HG03521 (cell line): ENCODE measurements around the gene SPARC.

Experiments
- ATAC-seq: cut with Tn5 transposase; IDR thresholded peaks from one replicate; pipeline ENCODE4 v1.9.1; 2021; ENCODE audit warnings: mild to moderate bottlenecking, moderate library complexity; ENCODE audit not compliant: unreplicated experiment

Gene SPARC

DNA sequence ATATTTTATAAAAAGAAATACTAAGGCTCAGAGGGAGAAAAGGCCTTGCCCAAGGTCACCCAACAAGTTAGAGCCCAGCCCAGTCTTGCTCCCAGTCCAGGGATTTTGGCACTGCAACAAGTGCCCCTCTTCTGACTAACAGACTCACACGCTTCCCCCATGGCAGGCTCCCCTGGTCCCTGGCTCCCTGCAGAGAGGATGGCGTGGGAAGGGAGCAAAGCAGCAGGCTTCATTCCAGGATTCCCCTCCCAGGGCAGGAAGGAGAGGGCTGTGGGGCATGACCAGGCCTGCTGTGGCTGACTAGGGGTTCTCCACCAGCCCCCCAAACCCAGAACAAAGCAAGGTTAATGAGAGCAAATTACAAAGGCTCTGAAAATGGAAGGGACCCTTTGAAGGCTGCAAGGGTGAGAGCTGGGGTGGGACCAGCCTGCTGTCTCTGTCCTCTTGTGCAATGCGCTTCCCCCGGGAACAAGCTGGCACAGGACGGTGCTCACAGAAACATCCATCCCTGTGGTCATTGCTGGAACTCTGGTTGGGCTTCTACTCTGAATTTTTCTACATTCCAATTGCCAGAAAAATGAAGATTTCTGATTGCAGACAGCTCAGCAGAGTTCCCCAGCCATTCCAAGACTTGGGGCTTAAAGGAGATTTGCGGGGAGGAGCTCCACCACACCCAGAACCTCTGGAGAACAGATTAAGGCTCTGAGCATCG is 58.4 kb downstream of the SPARC start:
- ATAC-seq: no peak

DNA sequence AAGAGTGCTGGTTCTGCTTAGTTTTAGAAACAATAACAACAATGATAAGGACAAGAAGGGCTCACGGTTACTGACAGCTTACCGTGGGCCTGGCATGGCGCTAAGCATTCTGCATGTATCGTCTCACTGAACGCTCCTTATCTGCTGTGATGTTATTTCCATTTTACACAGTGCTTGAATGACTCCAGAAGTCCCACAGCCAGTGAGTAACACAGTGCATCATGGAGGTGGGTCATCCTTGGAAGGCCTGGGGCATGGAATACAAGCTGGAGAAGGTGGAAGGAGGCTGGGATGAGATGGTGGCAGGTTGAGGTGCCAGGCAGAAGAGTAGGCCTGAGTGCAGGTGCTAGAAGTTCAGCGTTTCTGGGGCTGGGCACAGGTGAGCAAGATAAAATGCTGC is 59.1 kb downstream of the SPARC start:
- no peak for ATAC-seq

DNA sequence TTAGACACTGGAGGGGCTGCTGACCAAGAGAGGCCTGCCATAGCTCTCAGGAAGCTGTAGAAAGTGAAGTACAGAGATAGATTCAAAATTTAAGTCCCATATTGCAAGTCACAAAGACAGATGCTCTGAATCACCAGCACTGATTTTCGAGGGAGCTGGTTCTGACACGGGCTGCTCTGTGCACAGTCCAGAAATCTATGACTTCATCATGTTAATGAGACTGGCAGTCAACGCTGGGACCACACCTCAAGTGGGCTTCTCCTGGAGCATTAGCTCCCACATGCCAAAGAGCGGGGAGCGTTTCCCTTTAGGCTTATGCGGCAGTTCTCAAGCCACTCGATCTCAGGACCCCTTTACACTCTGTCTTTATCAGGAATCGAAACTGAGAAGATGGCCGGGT is 61.4 kb downstream of the SPARC start:
- ATAC-seq: no peak

DNA sequence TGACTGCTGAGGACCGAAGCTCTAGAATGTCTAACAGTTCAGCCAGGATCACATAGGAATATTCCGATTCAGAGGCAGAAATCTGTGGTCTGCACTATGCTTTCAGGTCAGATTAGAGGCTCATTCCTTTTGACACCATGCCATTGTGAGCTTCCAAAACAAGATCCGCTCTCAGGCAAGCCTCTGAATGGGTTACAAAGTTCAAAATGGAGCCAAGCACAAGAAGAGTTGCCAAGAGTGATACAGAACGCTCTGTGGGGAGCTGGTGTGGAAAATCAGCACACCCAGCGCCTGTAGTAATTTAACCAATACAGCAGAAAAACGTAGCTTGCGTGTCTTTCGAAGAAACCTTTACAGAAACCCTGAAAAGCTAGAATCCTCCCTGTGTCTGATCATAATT is 62.2 kb downstream of the SPARC start:
- ATAC-seq: no peak

DNA sequence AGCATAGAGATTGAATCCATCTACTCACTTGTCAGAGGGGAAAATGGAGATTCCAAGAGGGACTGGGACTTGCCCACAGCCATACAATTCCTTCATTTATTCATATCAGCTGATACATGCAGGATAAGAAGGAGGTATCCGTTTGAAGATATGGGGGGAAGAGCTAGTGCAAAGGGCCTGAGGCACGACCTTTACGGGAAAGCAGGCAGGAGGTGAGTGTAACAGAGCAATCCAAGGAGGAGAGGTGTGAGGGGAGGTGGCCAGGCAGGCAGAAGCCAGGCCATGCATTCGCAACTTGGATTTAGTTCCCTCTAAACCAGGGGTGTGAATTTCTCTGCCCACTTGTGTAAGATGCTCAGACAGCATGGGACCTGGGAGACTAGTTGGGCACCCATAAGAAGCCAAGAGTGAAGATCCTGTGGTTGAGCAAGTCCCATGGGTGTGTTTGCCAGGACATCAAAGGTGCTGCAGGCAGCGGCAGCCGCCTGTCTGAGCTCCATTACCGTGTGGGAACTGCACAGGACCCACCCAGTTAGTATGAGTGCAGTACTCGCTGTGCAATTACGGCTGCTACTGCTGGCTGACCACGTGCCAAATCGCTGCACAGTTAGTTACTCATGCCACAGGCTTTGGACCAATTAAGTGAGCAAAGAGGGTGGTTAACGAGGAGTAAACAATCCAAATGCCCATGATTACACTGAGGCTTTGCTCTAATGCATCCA is 64.2 kb downstream of the SPARC start:
- ATAC-seq: no peak

DNA sequence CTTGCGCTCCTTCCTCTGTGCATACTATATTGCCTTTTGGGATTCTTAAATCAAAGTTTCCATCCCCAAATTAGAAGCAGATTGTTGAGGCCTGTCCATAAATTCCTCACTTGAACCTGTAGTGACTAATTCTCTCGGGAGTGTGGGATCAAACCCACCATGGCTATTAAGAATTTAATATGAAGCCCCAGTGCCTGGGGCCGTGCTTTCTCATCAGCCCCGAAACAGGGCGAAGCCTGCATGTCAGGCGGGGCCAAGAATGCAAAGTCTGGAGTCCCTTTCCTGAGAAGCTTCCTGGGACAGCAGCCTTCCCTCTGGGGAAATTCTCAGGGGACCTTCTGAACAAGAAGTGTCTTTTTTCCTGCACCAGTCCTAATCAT is 66.3 kb downstream of the SPARC start:
- ATAC-seq: no peak

DNA sequence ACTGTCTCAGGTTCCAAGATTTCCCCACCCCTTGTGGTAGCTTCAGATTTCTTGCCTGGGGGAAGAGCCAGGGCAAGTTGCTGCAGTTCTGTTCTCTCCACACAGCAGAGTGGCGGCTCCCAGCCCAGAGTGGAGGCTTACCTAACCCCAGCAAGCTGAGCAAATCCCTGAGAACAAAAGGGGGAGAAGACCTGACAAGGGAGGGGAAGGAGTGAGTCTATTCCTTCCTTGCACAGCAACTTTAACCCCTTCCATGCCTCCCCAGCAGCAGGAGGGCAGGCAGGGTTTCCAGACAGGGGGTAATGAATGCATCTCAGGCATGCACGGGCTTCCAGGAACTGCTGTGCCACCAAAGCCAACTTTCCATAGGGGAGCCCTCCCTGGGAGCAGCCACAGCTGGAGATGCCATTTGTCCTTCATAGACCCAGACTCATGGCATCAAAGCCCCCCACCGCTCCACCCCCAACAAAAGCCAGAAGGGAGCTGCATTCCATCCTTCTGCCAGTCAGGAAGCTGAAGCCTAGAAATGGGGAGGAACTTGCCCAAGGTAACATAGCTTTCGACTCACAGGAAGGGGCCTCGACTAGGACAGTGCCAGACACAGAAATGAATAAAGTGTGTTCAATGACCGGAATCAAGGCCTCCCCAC is 66.8 kb downstream of the SPARC start:
- ATAC-seq: no peak

DNA sequence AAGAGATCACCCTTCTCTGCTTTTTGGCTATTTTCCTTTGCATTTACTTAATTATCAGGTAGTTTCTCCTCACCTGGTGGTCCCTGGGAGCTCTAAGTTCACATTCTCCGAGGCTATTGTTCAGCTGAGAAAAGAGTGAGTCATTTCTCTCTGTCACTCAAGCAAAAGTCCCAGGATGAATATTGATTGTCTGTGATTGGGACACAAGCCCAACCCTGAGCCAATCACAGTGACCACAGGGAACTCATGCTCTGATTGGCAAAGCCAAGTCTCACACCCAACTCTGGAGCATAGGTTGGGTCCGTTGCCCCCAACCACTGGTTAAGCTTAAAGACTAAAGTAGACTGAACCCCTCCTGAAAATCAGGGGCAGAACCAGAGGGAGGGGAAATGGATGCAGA is 67.8 kb downstream of the SPARC start:
- ATAC-seq: no peak

DNA sequence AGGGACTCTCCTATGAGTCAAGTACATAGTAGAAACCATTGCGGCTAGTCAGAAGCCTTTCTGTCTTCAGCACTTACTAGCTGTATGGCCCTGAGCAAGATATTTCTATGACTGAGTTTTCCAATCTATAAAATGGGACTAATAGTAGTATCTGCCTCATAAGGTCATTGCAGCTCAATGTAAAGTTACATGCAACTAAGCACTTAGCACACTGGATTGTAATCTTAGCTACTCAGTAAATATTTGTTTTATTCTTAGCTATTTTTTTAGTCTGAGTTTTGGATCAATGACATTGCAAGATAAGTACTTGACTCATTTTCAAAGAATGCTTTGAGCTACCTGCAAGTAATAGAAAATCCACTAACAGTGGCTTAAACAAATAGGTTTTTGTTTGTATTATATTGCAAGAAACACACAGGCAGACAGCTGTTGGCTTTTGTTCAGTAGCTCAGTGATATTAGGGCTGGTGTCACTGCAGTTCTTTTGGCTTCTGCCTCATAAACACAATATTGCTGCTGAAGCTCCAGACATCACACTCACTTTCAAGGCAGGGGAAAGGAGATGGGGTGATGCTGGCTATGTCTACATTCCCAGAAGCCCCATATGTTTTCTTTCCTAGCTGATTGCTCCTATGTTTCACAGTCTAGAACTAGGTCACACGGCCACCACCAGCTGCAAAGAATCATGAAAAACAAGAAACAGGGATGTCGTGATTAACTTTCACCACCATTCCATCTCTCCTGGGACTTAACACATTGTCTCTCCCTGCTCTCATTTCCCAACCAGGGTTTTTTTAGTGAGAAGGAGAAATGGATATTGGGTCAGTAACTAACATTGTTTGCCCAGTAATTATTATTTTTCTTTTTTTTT is 68.6 kb downstream of the SPARC start:
- no peak for ATAC-seq

DNA sequence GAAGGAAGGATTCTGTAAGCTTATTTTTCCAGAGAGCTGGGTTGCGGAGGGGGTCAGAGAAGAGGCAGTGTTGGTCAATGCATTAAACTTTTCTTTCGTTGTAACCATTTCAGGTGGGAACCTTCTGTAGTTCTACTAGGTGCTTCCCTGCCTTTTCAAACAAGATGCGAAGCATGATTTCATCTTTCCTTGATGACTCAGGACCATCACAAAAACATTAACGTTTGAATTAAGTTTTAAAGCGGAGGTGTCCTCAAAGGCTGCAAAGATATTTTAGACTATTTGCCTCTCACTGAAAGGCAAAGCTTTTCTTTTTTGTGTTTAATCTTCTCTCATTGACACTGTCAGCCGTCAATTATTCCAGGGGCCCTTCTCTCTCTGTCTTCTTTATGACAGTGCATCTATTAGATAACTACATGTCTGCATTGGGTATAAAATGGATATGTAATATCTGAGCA is 69.3 kb downstream of the SPARC start:
- no peak for ATAC-seq

DNA sequence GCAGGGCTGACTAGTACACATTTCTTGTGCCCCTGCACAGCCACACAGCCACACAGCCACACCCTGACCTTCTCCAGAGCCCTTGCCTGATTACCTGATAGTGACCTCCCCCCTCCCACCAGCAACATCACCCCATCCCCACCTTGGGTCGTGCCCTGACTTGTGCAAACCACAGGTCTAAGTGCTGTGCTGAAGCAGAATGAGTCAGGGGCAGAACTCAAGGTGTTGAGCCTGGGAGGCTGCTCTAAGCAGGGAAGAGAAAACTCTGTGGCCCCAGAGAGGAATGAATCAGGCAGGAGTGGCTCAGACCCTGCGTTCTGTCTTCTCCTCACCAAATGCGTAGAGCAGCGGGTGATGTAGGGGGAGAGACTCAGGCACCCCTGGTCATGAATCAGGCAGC is 71.3 kb downstream of the SPARC start:
- no peak for ATAC-seq

DNA sequence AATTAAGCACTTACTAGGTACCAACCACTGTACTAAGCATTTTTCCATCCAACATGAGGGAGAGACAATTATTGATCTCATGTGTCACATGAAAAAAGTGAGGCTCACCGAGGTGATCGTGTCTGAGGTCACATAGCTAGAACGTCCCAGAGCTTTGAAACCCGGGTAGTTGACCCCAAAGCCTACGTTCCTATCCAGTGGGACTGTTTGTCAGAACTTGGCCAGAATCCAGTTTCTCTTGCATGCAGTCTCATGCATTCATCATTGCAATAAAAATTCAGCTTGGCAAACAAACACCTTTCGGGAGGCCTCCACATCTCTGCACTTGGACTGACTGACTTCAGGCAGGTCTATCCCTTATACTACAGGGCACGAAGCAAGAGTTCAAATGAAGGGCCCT is 72.2 kb downstream of the SPARC start:
- no peak for ATAC-seq

DNA sequence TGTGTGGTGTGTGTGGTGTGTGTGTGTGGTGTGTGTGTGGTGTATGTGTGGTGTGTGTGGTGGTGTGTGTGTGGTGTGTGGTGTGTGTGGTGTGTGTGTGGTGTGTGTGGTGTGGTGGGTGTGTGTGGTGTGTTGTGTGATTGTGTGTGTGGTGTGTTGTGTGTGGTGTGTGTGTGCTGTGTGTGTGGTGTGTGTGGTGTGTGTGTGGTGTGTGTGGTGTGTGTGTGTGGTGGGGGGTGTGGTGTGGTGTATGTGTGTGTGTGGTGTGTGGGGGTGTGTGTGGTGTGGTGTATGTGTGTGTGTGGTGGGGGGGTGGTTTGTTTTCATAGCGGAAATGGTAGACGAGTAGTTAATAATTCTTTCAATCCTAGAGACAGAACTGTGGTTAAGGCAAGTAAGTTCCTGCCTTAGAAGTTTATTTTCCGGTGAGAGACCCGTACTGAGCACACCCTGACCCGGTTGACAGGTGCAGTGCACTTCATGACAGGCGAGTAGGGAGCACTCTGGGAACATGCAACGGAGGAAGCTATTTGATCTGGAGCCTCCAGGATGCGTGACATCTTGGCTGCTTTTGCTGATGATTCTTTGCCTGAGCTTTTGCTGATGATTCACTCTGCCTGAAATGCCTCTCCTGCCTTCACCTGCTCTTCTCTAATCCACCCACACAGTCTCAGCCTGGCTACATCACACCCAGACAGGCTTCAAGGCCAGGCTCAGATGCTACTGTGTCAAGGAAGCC is 73.9 kb downstream of the SPARC start:
- peak; percentile 49 for ATAC-seq

DNA sequence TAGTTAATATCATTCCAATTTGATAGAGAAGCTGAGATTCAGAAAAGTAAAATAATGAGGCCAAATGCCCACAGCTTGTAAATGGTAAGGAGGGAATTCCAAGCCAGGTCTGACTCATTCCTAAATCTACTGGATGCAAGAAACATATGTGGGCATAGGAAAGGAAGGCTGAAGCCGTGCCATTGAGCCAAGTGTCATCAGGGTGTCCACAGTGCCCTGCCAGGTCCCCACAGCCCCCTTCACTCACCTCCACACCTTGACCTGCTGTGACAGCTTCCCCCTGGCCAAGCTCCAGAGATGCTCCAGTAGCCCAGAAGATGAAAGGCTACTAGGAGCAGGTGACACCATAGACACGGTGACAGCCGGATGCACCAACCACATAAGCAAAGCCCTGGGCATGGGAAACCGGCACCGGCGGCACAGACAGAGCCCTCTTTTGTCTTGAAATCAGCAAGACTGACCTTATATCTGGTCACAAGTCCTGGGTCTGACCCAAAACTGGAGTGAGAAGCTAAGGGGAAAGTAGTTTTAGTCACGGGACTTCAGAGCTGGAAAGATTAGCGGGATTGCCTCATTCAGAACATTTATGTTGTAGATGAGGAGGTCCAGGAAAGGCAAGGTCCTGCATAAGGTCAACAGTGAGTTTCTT is 75.5 kb downstream of the SPARC start:
- no peak for ATAC-seq
